SK-N-SH treated with all-trans-retinoic acid at 6 μM for 48 hours (cell line): ENCODE results near the gene DCXR.

Experiments
- ATAC-seq: fragments of 200-7000 bp; cut with Tn5 transposase; 3 replicates; pipeline ENCODE4 v1.9.1; 2020; ENCODE audit warnings: mild to moderate bottlenecking, moderate library complexity
- ARNTL ChIP-seq: fragments of 450-650 bp; formaldehyde crosslinking; IDR thresholded peaks from 2 replicates; pipeline ENCODE4 v1.5.0; 2020; ENCODE audit warnings: low read depth, mild to moderate bottlenecking, moderate library complexity, borderline replicate concordance
- BACH2 ChIP-seq: fragments of 250-450 bp; sonication (Bioruptor Pico); IDR thresholded peaks from 2 replicates; pipeline ENCODE4 v1.9.0; 2021; ENCODE audit warnings: mild to moderate bottlenecking, borderline replicate concordance
- CSDC2 ChIP-seq: fragments of 250-450 bp; sonication (Bioruptor Pico); IDR thresholded peaks from 2 replicates; pipeline ENCODE4 v1.5.0; 2020; ENCODE audit warnings: mild to moderate bottlenecking, moderate library complexity
- ESRRG ChIP-seq: fragments of 250-450 bp; sonication (Bioruptor Pico); IDR thresholded peaks from 2 replicates; pipeline ENCODE4 v1.6.1; 2021; ENCODE audit warnings: mild to moderate bottlenecking
- ISL1 ChIP-seq: fragments of 250-450 bp; sonication (Bioruptor Pico); IDR thresholded peaks from 2 replicates; pipeline ENCODE4 v2.1.2; 2022; ENCODE audit warnings: mild to moderate bottlenecking, moderate library complexity
- PATZ1 ChIP-seq: fragments of 250-450 bp; sonication (Bioruptor Pico); IDR thresholded peaks from 2 replicates; pipeline ENCODE4 v1.8.0; 2020; ENCODE audit warnings: mild to moderate bottlenecking, moderate library complexity, borderline replicate concordance
- PPARA ChIP-seq: fragments of 250-450 bp; sonication (Bioruptor Pico); IDR thresholded peaks from 2 replicates; pipeline ENCODE4 v1.5.0; 2020; ENCODE audit warnings: mild to moderate bottlenecking, borderline replicate concordance
- RARB ChIP-seq: fragments of 250-450 bp; sonication (Bioruptor Pico); IDR thresholded peaks from 2 replicates; pipeline ENCODE4 v1.8.0; 2021; ENCODE audit warnings: mild to moderate bottlenecking, moderate library complexity
- SNAI2 ChIP-seq: fragments of 250-450 bp; sonication (Bioruptor Pico); IDR thresholded peaks from 2 replicates; pipeline ENCODE4 v1.5.0; 2020; ENCODE audit warnings: mild to moderate bottlenecking, moderate library complexity
- TOX ChIP-seq: fragments of 250-450 bp; sonication (Bioruptor Pico); IDR thresholded peaks from 2 replicates; pipeline ENCODE4 v1.8.0; 2021; ENCODE audit warnings: mild to moderate bottlenecking, moderate library complexity, borderline replicate concordance
- TSHZ2 ChIP-seq: fragments of 250-450 bp; sonication (Bioruptor Pico); IDR thresholded peaks from 2 replicates; pipeline ENCODE4 v1.5.0; 2020; ENCODE audit warnings: mild to moderate bottlenecking, moderate library complexity
- ZC3H10 ChIP-seq: fragments of 250-450 bp; sonication (Bioruptor Pico); IDR thresholded peaks from 2 replicates; pipeline ENCODE4 v1.5.1; 2021; ENCODE audit warnings: mild to moderate bottlenecking, moderate library complexity
- ZFP3 ChIP-seq: fragments of 250-450 bp; sonication (Bioruptor Pico); IDR thresholded peaks from 2 replicates; pipeline ENCODE4 v1.5.0; 2020; ENCODE audit warnings: mild to moderate bottlenecking, moderate library complexity
- ZNF565 ChIP-seq: fragments of 450-650 bp; formaldehyde crosslinking; conservative IDR thresholded peaks from 2 replicates; pipeline ENCODE4 v1.5.0; 2020; ENCODE audit warnings: low read depth, mild to moderate bottlenecking, moderate library complexity
- ZNF70 ChIP-seq: fragments of 450-650 bp; formaldehyde crosslinking; IDR thresholded peaks from 2 replicates; pipeline ENCODE4 v1.5.0; 2020; ENCODE audit warnings: mild to moderate bottlenecking, moderate library complexity
- TF ChIP-seq, protein P1 (sequence below): fragments of 250-450 bp; sonication (Bioruptor Pico); IDR thresholded peaks from 2 replicates; pipeline ENCODE4 v1.5.1; 2021; ENCODE audit warnings: mild to moderate bottlenecking, moderate library complexity
- TF ChIP-seq, protein P2 (sequence below): fragments of 250-450 bp; sonication (Bioruptor Pico); IDR thresholded peaks from 2 replicates; pipeline ENCODE4 v1.8.0; 2021; ENCODE audit warnings: low read depth, mild to moderate bottlenecking, moderate library complexity, borderline replicate concordance
- TF ChIP-seq, protein P3 (sequence below): fragments of 250-450 bp; sonication (Bioruptor Pico); IDR thresholded peaks from 2 replicates; pipeline ENCODE4 v1.5.1; 2020; ENCODE audit warnings: low read depth, mild to moderate bottlenecking, moderate library complexity

Gene DCXR

GRCh38 chr17:82015311-82015971 is 22.1 kb downstream of the DCXR start:
- TF ChIP-seq, protein P1, sequence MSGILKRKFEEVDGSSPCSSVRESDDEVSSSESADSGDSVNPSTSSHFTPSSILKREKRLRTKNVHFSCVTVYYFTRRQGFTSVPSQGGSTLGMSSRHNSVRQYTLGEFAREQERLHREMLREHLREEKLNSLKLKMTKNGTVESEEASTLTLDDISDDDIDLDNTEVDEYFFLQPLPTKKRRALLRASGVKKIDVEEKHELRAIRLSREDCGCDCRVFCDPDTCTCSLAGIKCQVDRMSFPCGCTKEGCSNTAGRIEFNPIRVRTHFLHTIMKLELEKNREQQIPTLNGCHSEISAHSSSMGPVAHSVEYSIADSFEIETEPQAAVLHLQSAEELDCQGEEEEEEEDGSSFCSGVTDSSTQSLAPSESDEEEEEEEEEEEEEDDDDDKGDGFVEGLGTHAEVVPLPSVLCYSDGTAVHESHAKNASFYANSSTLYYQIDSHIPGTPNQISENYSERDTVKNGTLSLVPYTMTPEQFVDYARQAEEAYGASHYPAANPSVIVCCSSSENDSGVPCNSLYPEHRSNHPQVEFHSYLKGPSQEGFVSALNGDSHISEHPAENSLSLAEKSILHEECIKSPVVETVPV (CRISPR knock-in tag), result no peak
- TF ChIP-seq TSHZ2 (no peak), ZC3H10 (no peak), RARB (CRISPR knock-in tag) (no peak), SNAI2 (CRISPR knock-in tag) (no peak), PPARA (CRISPR knock-in tag) (no peak), ESRRG (no peak)
- TF ChIP-seq, protein P2, sequence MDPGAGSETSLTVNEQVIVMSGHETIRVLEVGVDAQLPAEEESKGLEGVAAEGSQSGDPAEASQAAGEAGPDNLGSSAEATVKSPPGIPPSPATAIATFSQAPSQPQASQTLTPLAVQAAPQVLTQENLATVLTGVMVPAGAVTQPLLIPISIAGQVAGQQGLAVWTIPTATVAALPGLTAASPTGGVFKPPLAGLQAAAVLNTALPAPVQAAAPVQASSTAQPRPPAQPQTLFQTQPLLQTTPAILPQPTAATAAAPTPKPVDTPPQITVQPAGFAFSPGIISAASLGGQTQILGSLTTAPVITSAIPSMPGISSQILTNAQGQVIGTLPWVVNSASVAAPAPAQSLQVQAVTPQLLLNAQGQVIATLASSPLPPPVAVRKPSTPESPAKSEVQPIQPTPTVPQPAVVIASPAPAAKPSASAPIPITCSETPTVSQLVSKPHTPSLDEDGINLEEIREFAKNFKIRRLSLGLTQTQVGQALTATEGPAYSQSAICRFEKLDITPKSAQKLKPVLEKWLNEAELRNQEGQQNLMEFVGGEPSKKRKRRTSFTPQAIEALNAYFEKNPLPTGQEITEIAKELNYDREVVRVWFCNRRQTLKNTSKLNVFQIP (CRISPR knock-in tag), result no peak
- TF ChIP-seq, protein P3, sequence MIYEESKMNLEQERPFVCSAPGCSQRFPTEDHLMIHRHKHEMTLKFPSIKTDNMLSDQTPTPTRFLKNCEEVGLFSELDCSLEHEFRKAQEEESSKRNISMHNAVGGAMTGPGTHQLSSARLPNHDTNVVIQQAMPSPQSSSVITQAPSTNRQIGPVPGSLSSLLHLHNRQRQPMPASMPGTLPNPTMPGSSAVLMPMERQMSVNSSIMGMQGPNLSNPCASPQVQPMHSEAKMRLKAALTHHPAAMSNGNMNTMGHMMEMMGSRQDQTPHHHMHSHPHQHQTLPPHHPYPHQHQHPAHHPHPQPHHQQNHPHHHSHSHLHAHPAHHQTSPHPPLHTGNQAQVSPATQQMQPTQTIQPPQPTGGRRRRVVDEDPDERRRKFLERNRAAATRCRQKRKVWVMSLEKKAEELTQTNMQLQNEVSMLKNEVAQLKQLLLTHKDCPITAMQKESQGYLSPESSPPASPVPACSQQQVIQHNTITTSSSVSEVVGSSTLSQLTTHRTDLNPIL (CRISPR knock-in tag), result no peak
- no peak for ATAC-seq

DNA sequence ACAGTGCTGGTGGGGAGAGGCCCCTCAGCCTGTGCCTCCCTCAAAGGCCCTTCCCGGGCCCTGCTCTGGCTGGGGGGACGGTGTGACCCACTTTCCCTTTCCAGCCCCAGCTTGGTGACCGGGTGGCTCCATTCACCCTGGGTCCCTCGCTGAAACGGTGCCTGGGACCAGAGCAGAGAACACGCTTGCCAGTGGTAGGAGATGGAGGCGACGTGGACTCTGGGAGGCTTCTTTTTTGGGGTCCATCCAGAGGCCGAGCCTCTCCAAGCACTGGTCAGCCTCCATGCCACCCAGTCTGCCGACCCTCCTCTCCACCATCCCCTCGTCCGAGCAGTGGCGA is 22.6 kb downstream of the DCXR start:
- ATAC-seq, result no peak
- TF ChIP-seq TOX, result no peak
- TF ChIP-seq, all 23 proteins: peak for 0

- TF ChIP-seq, protein P1 (CRISPR knock-in tag), result no peak
- TF ChIP-seq PATZ1 (no peak), ARNTL (CRISPR knock-in tag) (no peak), ZNF565 (no peak), SNAI2 (CRISPR knock-in tag) (no peak)
- TF ChIP-seq, protein P2 (CRISPR knock-in tag), result no peak
- TF ChIP-seq, all 23 proteins: peak for 0
- no peak for ATAC-seq
Measured at GRCh38 chr17:82014432-82014831, 23.1 kb downstream of the DCXR start.

GRCh38 chr17:82013772-82014321 is 23.6 kb downstream of the DCXR start:
- ATAC-seq, result no peak
- no peak for TF ChIP-seq ZFP3 (CRISPR knock-in tag)
- no peak for TF ChIP-seq BACH2 (CRISPR knock-in tag)
- no peak for TF ChIP-seq CSDC2 (CRISPR knock-in tag)
- no peak for TF ChIP-seq ZNF70 (CRISPR knock-in tag)
- TF ChIP-seq, protein P2 (CRISPR knock-in tag), result no peak
- TF ChIP-seq, protein P3 (CRISPR knock-in tag), result no peak
- TF ChIP-seq ISL1 (CRISPR knock-in tag), result no peak
